K562 (cell line): ENCODE measurements around the gene HDAC10.

Experiments
- CREB1 ChIP-seq, 2 experiments: sonication (generic) in 1 of 2; formaldehyde crosslinking in 1 of 2; IDR thresholded peaks; 2 replicates each; pipeline versions ENCODE4 v1.6.1 to v1.8.0; 2012 to 2022; ENCODE audit warnings: inconsistent platforms in 1 of 2, mild to moderate bottlenecking in 1 of 2, missing genetic modification reagents in 1 of 2, moderate library complexity in 1 of 2
- CTCF ChIP-seq, 3 experiments: IDR thresholded peaks in 2 of 3; conservative IDR thresholded peaks in 1 of 3; 2 replicates each; pipeline ENCODE4 v1.5.1; 2011 to 2012; ENCODE audit warnings: low read length in 3 of 3, mild to moderate bottlenecking in 3 of 3, control low read depth in 2 of 3, improper control_type of control experiment in 1 of 3, inconsistent platforms in 1 of 3, low read depth in 1 of 3, mixed read lengths in 1 of 3, moderate library complexity in 1 of 3; ENCODE audit not compliant: insufficient read depth in 2 of 3
- NCOA1 ChIP-seq: fragments of 450-650 bp; IDR thresholded peaks from 2 replicates; pipeline ENCODE4 v1.6.1; 2016; ENCODE audit warnings: low read depth
- SRSF7 ChIP-seq: fragments of 200-400 bp; formaldehyde crosslinking; optimal IDR thresholded peaks from 2 replicates; pipeline ENCODE3; 2017; ENCODE audit warnings: mild to moderate bottlenecking, low read depth, low read length
- ZNF407 ChIP-seq: fragments of 450-650 bp; IDR thresholded peaks from 2 replicates; pipeline ENCODE4 v1.6.1; 2016; ENCODE audit warnings: low read depth

- no peak for TF ChIP-seq CREB1 (IDR thresholded peaks at IDR 0.05)
- TF ChIP-seq CREB1 (CRISPR knock-in tag; IDR thresholded peaks at IDR 0.05): no peak
- TF ChIP-seq CTCF (IDR thresholded peaks at IDR 0.05 in 2 of 3, conservative IDR thresholded peaks at IDR 0.05 in 1 of 3; ENCODE audit: insufficient read depth in 2 of 3, low read depth in 1 of 3, low read length in 3 of 3): no peak
- TF ChIP-seq SRSF7: no peak
- no peak for TF ChIP-seq ZNF407
- no peak for TF ChIP-seq NCOA1
Measured at GRCh38 chr22:50226875-50227165, 24.2 kb downstream of the HDAC10 start.
